Neural cell (in vitro differentiated cells): ENCODE measurements around the gene PARD3B. TPM values are rescaled to one million over a fixed set of nuclear protein-coding genes. Genes with fewer than 3 reads are reported as not detected.

Experiments
- H2AFZ ChIP-seq: fragments of 200-600, 300-800 bp; sonication (generic), shearing (Covaris generic); 2 replicates; pipeline ENCODE4 v1.6.0; 2014; ENCODE audit warnings: low read depth, mild to moderate bottlenecking, antibody characterized with exemption, low read length, moderate library complexity
- H3F3A ChIP-seq: fragments of 200-600 bp; shearing (Covaris generic); 2 replicates; pipeline ENCODE4 v1.6.1; 2016; ENCODE audit warnings: mild to moderate bottlenecking, moderate library complexity, mixed read lengths, antibody characterized with exemption, low read length; ENCODE audit not compliant: insufficient read depth, poor library complexity, severe bottlenecking
- H3K27ac ChIP-seq: fragments of 200-600, 300-800 bp; sonication (generic), shearing (Covaris generic); 2 replicates; pipeline ENCODE4 v1.5.1; 2014; ENCODE audit warnings: mild to moderate bottlenecking, low read length, moderate library complexity
- H3K27me3 ChIP-seq: fragments of 300-800, 200-600 bp; sonication (generic), shearing (Covaris generic); 2 replicates; pipeline ENCODE4 v1.6.0; 2014; ENCODE audit warnings: mild to moderate bottlenecking, low read depth, low read length, moderate library complexity; ENCODE audit not compliant: insufficient read depth
- H3K36me3 ChIP-seq: fragments of 300-800, 200-600 bp; sonication (generic), shearing (Covaris generic); 2 replicates; pipeline ENCODE4 v1.5.1; 2014; ENCODE audit warnings: mild to moderate bottlenecking, antibody characterized with exemption, low read length, moderate library complexity; ENCODE audit not compliant: insufficient read depth
- H3K4me2 ChIP-seq: fragments of 300-800, 200-600 bp; sonication (generic), shearing (Covaris generic); 2 replicates; pipeline ENCODE4 v1.6.0; 2014; ENCODE audit warnings: mild to moderate bottlenecking, low read length
- H3K4me3 ChIP-seq: fragments of 300-800, 200-600 bp; sonication (generic), shearing (Covaris generic); 2 replicates; pipeline ENCODE4 v1.5.1; 2014; ENCODE audit warnings: mild to moderate bottlenecking, low read length, moderate library complexity
- H3K79me2 ChIP-seq: fragments of 200-600 bp; shearing (Covaris generic); replicated peaks from 2 replicates; pipeline ENCODE4 v1.6.0; 2014; ENCODE audit warnings: mild to moderate bottlenecking, low read length, moderate library complexity; ENCODE audit not compliant: insufficient read depth
- H3K9ac ChIP-seq: fragments of 300-800, 200-600 bp; sonication (generic), shearing (Covaris generic); 2 replicates; pipeline ENCODE4 v1.6.1; 2016; ENCODE audit warnings: mild to moderate bottlenecking, low read length, mixed read lengths
- H3K9me2 ChIP-seq: fragments of 200-600 bp; shearing (Covaris generic); 2 replicates; pipeline ENCODE4 v1.6.1; 2016; ENCODE audit warnings: mild to moderate bottlenecking, low read length, mixed read lengths; ENCODE audit not compliant: insufficient read depth
- H3K9me3 ChIP-seq: fragments of 200-600, 300-800 bp; sonication (generic), shearing (Covaris generic); 2 replicates; pipeline ENCODE4 v1.6.1; 2016; ENCODE audit warnings: mild to moderate bottlenecking, mixed run types, low read length, moderate library complexity, mixed read lengths
- H4K20me1 ChIP-seq: fragments of 200-600 bp; shearing (Covaris generic); 2 replicates; pipeline ENCODE4 v1.6.1; 2016; ENCODE audit warnings: mild to moderate bottlenecking, mixed run types; ENCODE audit not compliant: insufficient read depth
- EP300 ChIP-seq: fragments of 450-650 bp; conservative IDR thresholded peaks from 2 replicates; pipeline ENCODE4 v1.6.1; 2014; ENCODE audit warnings: antibody characterized with exemption, mild to moderate bottlenecking, moderate library complexity; ENCODE audit not compliant: poor library complexity, severe bottlenecking
- EZH2 ChIP-seq: fragments of 200-600, 300-800 bp; shearing (Covaris generic), sonication (generic); IDR thresholded peaks from 2 replicates; pipeline ENCODE4 v1.6.1; 2014; ENCODE audit warnings: antibody characterized with exemption, low read length, borderline replicate concordance, mild to moderate bottlenecking; ENCODE audit not compliant: insufficient read depth, poor library complexity, severe bottlenecking
- MXI1 ChIP-seq: fragments of 450-650 bp; conservative IDR thresholded peaks from 2 replicates; pipeline ENCODE4 v1.6.1; 2014; ENCODE audit warnings: antibody characterized with exemption, mild to moderate bottlenecking; ENCODE audit not compliant: poor library complexity, severe bottlenecking
- POLR2AphosphoS5 ChIP-seq: IDR thresholded peaks from 2 replicates; pipeline ENCODE4 v1.6.1; 2012
- RAD21 ChIP-seq: fragments of 450-650 bp; conservative IDR thresholded peaks from 2 replicates; pipeline ENCODE4 v1.6.1; 2014; ENCODE audit warnings: antibody characterized with exemption, mild to moderate bottlenecking, moderate library complexity
- SMC3 ChIP-seq: fragments of 450-650 bp; conservative IDR thresholded peaks from 2 replicates; pipeline ENCODE4 v1.6.1; 2014; ENCODE audit warnings: antibody characterized with exemption, mild to moderate bottlenecking, moderate library complexity; ENCODE audit not compliant: poor library complexity
- TAF1 ChIP-seq: IDR thresholded peaks from 2 replicates; pipeline ENCODE4 v1.6.1; 2012; ENCODE audit warnings: low read depth
- polyA plus RNA-seq: library from polyadenylated mRNA; depleted of rRNA; stranded (reverse); fragments of >200 nt; gene quantifications from 2 replicates; pipeline ENCODE4 v1.2.3, GENCODE V29; 2014
- TF ChIP-seq, protein P1 (sequence below): fragments of 450-650 bp; IDR thresholded peaks from 2 replicates; pipeline ENCODE4 v1.5.1; 2014; ENCODE audit warnings: antibody characterized with exemption, mild to moderate bottlenecking, moderate library complexity; ENCODE audit not compliant: poor library complexity, severe bottlenecking
- TF ChIP-seq, protein P2 (sequence below): IDR thresholded peaks from 2 replicates; pipeline ENCODE4 v1.6.1; 2012; ENCODE audit warnings: borderline replicate concordance

The PARD3B gene
- polyA plus RNA-seq, 1 donor from 2014 or later, result 0.54 TPM

DNA sequence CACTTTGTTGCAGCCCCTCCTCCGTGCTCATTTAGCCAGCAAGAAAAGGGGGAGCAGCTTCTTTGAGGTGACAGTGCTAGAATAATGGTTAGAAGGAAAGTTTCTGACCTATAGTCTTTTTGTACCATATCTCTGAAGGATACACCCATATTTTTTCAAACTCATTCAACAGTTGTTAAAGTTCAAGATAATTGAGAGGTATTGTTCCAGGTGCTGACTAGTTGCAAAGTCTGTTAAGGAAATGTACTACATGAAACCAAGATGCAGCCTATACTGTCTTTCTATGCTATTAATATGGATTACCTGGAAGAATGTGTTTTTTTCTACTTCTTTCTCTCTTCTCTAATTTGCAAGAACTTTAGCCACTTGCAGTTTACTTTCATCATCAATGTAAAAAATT is 495.0 kb downstream of the PARD3B start:
- no peak overlapping the region for H3K4me3 ChIP-seq
- no peaks in the 10 kb centered on the region for H3F3A ChIP-seq
- H3K9me3 ChIP-seq, result no peaks in the 10 kb centered on the region
- no peaks in the 10 kb centered on the region for H3K36me3 ChIP-seq
- H3K9me2 ChIP-seq, result no peaks in the 10 kb centered on the region
- TF ChIP-seq, protein P1, sequence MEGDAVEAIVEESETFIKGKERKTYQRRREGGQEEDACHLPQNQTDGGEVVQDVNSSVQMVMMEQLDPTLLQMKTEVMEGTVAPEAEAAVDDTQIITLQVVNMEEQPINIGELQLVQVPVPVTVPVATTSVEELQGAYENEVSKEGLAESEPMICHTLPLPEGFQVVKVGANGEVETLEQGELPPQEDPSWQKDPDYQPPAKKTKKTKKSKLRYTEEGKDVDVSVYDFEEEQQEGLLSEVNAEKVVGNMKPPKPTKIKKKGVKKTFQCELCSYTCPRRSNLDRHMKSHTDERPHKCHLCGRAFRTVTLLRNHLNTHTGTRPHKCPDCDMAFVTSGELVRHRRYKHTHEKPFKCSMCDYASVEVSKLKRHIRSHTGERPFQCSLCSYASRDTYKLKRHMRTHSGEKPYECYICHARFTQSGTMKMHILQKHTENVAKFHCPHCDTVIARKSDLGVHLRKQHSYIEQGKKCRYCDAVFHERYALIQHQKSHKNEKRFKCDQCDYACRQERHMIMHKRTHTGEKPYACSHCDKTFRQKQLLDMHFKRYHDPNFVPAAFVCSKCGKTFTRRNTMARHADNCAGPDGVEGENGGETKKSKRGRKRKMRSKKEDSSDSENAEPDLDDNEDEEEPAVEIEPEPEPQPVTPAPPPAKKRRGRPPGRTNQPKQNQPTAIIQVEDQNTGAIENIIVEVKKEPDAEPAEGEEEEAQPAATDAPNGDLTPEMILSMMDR, result no peak
- no peak for TF ChIP-seq RAD21
- no peak for TF ChIP-seq TAF1
- no peak for TF ChIP-seq EP300
- TF ChIP-seq SMC3, result no peak
- no peak for TF ChIP-seq MXI1
- TF ChIP-seq EZH2, result no peak
- TF ChIP-seq POLR2AphosphoS5, result no peak
- TF ChIP-seq, protein P2, sequence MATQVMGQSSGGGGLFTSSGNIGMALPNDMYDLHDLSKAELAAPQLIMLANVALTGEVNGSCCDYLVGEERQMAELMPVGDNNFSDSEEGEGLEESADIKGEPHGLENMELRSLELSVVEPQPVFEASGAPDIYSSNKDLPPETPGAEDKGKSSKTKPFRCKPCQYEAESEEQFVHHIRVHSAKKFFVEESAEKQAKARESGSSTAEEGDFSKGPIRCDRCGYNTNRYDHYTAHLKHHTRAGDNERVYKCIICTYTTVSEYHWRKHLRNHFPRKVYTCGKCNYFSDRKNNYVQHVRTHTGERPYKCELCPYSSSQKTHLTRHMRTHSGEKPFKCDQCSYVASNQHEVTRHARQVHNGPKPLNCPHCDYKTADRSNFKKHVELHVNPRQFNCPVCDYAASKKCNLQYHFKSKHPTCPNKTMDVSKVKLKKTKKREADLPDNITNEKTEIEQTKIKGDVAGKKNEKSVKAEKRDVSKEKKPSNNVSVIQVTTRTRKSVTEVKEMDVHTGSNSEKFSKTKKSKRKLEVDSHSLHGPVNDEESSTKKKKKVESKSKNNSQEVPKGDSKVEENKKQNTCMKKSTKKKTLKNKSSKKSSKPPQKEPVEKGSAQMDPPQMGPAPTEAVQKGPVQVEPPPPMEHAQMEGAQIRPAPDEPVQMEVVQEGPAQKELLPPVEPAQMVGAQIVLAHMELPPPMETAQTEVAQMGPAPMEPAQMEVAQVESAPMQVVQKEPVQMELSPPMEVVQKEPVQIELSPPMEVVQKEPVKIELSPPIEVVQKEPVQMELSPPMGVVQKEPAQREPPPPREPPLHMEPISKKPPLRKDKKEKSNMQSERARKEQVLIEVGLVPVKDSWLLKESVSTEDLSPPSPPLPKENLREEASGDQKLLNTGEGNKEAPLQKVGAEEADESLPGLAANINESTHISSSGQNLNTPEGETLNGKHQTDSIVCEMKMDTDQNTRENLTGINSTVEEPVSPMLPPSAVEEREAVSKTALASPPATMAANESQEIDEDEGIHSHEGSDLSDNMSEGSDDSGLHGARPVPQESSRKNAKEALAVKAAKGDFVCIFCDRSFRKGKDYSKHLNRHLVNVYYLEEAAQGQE, result no peak
- no peak overlapping the region for H3K4me2 ChIP-seq
- no peak overlapping the region for H3K9ac ChIP-seq
- H3K27me3 ChIP-seq, result no peaks in the 10 kb centered on the region
- no peak overlapping the region for H2AFZ ChIP-seq
- H3K79me2 ChIP-seq, result no peaks in the 10 kb centered on the region
- no peak overlapping the region for H3K27ac ChIP-seq
- H4K20me1 ChIP-seq, result no peaks in the 10 kb centered on the region

DNA sequence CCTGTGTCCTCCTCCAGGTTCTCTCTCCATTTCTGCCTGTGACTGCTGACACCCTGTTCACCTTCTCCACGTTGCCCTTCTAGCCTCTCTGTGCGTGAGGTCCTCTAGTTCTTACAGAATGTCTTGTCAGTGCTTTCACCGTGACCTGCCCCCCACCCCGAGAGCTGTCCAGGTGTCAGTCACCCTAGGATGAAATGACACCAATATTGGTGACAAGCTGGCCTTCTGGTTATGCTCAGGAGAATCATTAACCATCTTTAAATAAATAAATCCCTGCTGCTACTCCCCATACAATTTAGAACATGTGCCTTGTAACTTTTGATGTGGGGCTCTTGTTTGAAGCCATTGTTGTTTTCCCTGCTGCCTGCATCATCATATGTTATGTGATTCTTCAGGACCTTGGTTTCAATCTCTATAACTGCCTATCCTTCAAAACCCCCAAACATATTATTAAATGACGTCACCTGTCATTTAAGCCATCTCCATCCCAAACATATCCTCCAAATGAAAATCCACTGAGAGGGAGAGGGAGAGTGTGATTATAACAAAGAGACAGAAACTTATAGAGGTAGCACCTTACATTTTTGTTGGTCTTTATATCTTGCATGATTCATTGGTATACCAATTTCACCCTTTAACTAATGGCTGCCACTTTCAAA is 496.3 kb downstream of the PARD3B start:
- no peak overlapping the region for H3K27ac ChIP-seq
- TF ChIP-seq RAD21 (no peak), POLR2AphosphoS5 (no peak), TAF1 (no peak), EZH2 (no peak), MXI1 (no peak), EP300 (no peak), SMC3 (no peak)
- TF ChIP-seq, protein P2, result no peak
- TF ChIP-seq, protein P1, result no peak
- no peaks in the 10 kb centered on the region for H3K36me3 ChIP-seq
- no peaks in the 10 kb centered on the region for H3K27me3 ChIP-seq
- H2AFZ ChIP-seq, result no peak overlapping the region
- H3K9me3 ChIP-seq, result no peaks in the 10 kb centered on the region
- no peaks in the 10 kb centered on the region for H3K79me2 ChIP-seq
- H3K9me2 ChIP-seq, result no peaks in the 10 kb centered on the region
- H4K20me1 ChIP-seq, result no peaks in the 10 kb centered on the region
- no peaks in the 10 kb centered on the region for H3F3A ChIP-seq
- no peak overlapping the region for H3K4me2 ChIP-seq
- no peak overlapping the region for H3K9ac ChIP-seq
- H3K4me3 ChIP-seq, result no peak overlapping the region
